ENCODE results near the gene FARS2. TPM values are rescaled to one million over a fixed set of nuclear protein-coding genes. Genes with fewer than 3 reads are reported as not detected.

Gene FARS2
- total and polyA plus RNA-seq, 7 donors: 10.6 to 17.5 (median 14.4) TPM

GRCh38 chr6:5664149-5664548 is 402.8 kb downstream of the FARS2 start:
- WGBS, 3 donors: 79 to 83% (median 81%) methylated on average over 3 of the region's 3 CpGs
- no peak for ATAC-seq
- TF ChIP-seq CTCF (IDR thresholded peaks at IDR 0.05): no peak

GRCh38 chr6:5665173-5665572 is 403.9 kb downstream of the FARS2 start:
- no peaks in the 10 kb centered on the region for H3K4me1 ChIP-seq
- H3K27me3 ChIP-seq (ENCODE audit: insufficient read depth in 3 of 3, low read length in 2 of 3): no peaks in the 10 kb centered on the region
- intact Hi-C loops (cut with DNase I): no loop called here
- DNase-seq: no peak
- TF ChIP-seq CTCF (IDR thresholded peaks at IDR 0.05): no peak
- no peak overlapping the region for H3K27ac ChIP-seq
- H3K36me3 ChIP-seq (ENCODE audit: insufficient read depth in 1 of 2, low read depth in 1 of 2): no peaks in the 10 kb centered on the region
- H3K4me3 ChIP-seq: no peak overlapping the region
- no peaks in the 10 kb centered on the region for H3K9me3 ChIP-seq
- WGBS, 3 donors: 85 to 88% (median 87%) methylated on average over 8 of the region's 8 CpGs
- no peak for ATAC-seq

More at GRCh38 chr6:5664149-5664548, 402.8 kb downstream of the FARS2 start:
- intact Hi-C loops (cut with DNase I): no loop called here
- Histone ChIP-seq H3K4me3 (no peak overlapping the region), H3K9me3 (no peaks in the 10 kb centered on the region), H3K27me3 (ENCODE audit: insufficient read depth in 3 of 3, low read length in 2 of 3) (no peaks in the 10 kb centered on the region), H3K27ac (no peak overlapping the region), H3K36me3 (ENCODE audit: insufficient read depth in 1 of 2, low read depth in 1 of 2) (no peaks in the 10 kb centered on the region), H3K4me1 (no peaks in the 10 kb centered on the region)
- no peak for DNase-seq

GRCh38 chr6:5665667-5666066 is 404.4 kb downstream of the FARS2 start:
- H3K4me1 ChIP-seq: no peaks in the 10 kb centered on the region
- H3K36me3 ChIP-seq (ENCODE audit: insufficient read depth in 1 of 2, low read depth in 1 of 2): no peaks in the 10 kb centered on the region
- no peak for TF ChIP-seq CTCF (IDR thresholded peaks at IDR 0.05)
- H3K27ac ChIP-seq: no peak overlapping the region
- no peaks in the 10 kb centered on the region for H3K27me3 ChIP-seq (ENCODE audit: insufficient read depth in 3 of 3, low read length in 2 of 3)
- intact Hi-C loops (cut with DNase I): no loop called here
- no peak overlapping the region for H3K4me3 ChIP-seq
- 81 to 89% (median 88%) methylated on average over 2 of the region's 2 CpGs for WGBS, 3 donors
- no peaks in the 10 kb centered on the region for H3K9me3 ChIP-seq
- DNase-seq (no peak), ATAC-seq (no peak)

GRCh38 chr6:5666695-5667094 is 405.4 kb downstream of the FARS2 start:
- Histone ChIP-seq H3K27me3 (ENCODE audit: insufficient read depth in 3 of 3, low read length in 2 of 3) (no peaks in the 10 kb centered on the region), H3K4me1 (peaks cover 4% of the 10 kb centered on the region), H3K36me3 (ENCODE audit: insufficient read depth in 1 of 2, low read depth in 1 of 2) (no peaks in the 10 kb centered on the region), H3K4me3 (no peak overlapping the region), H3K9me3 (no peaks in the 10 kb centered on the region), H3K27ac (no peak overlapping the region)
- intact Hi-C loops (cut with DNase I): no loop called here
- WGBS, 3 donors: 84 to 99% (median 98%) methylated on average over 7 of the region's 7 CpGs
- TF ChIP-seq CTCF (IDR thresholded peaks at IDR 0.05): no peak
- DNase-seq (no peak), ATAC-seq (no peak)

- Histone ChIP-seq H3K27me3 (ENCODE audit: insufficient read depth in 3 of 3, low read length in 2 of 3) (no peaks in the 10 kb centered on the region), H3K9me3 (no peaks in the 10 kb centered on the region), H3K4me3 (no peak overlapping the region), H3K36me3 (ENCODE audit: insufficient read depth in 1 of 2, low read depth in 1 of 2) (no peaks in the 10 kb centered on the region), H3K4me1 (peaks cover 12% of the 10 kb centered on the region), H3K27ac (no peak overlapping the region)
- DNase-seq (no peak), ATAC-seq (no peak)
- intact Hi-C loops (cut with DNase I): no loop called here
- no peak for TF ChIP-seq CTCF (IDR thresholded peaks at IDR 0.05)
- WGBS, 3 donors: 66 to 75% (median 67%) methylated on average over 5 of the region's 5 CpGs
Measured at GRCh38 chr6:5667737-5668136, 406.4 kb downstream of the FARS2 start.
